GM12892 (cell line): ENCODE measurements around the gene TTLL8.

Experiments
- POLR2A ChIP-seq: IDR thresholded peaks from 2 replicates; pipeline ENCODE4 v1.6.1; 2011; ENCODE audit warnings: low read depth, low read length, control low read depth
- POLR2AphosphoS5 ChIP-seq: IDR thresholded peaks from 2 replicates; pipeline ENCODE4 v1.6.1; 2011; ENCODE audit warnings: low read depth, low read length, control low read depth
- TAF1 ChIP-seq: IDR thresholded peaks from 2 replicates; pipeline ENCODE4 v1.6.1; 2011; ENCODE audit warnings: low read depth, mild to moderate bottlenecking, control low read depth, low read length, borderline replicate concordance

DNA sequence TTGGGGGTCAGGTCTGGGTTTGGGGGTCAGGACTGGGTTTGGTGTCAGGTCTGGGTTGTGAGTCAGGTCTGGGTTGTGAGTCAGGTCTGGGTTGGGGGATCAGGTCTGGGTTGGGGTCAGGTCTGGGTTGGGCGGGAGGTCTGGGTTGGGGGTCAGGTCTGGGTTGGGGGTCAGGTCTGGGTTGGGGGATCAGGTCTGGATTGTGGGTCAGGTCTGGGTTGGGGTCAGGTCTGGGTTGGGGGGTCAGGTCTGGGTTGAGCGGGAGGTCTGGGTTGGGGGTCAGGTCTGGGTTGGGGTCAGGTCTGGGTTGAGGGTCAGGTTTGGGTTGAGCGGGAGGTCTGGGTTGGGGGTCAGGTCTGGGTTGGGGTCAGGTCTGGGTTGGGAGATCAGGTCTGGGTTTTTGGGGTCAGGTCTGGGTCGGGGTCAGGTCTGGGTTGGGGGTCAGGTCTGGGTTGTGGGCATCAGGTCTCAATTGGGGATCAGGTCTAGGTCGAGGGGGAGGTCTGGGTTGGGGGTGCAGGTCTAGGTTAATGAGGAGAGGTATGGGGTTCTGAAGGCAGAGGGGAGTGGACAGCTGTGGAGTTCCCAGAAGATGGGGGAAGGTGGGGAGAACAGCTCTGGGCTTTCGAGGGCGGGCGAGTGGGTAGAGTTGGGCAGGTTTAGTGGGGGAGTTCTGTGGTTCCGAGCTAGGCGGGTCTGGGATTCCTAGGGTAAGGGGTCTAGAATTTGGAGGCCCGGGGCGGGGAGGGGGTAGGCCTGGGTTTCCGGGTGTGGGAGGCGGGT is 629 bp downstream of the TTLL8 start:
- TF ChIP-seq TAF1 (no peak), POLR2A (no peak), POLR2AphosphoS5 (no peak)
